SK-N-SH treated with all-trans-retinoic acid at 6 μM for 48 hours (cell line): Measurements from ENCODE around the gene TMEM131L.
"Not testable (repeated sequence)": the region's sequence is repeated elsewhere in the genome, so short reads cannot be mapped to it uniquely, and the experiment has no call there.

Experiments used
- ATAC-seq: fragments of 200-7000 bp; cut with Tn5 transposase; 3 replicates; pipeline ENCODE4 v1.9.1; 2020; ENCODE audit warnings: mild to moderate bottlenecking, moderate library complexity
- ARNTL ChIP-seq: fragments of 450-650 bp; formaldehyde crosslinking; IDR thresholded peaks from 2 replicates; pipeline ENCODE4 v1.5.0; 2020; ENCODE audit warnings: low read depth, mild to moderate bottlenecking, moderate library complexity, borderline replicate concordance
- CSDC2 ChIP-seq: fragments of 250-450 bp; sonication (Bioruptor Pico); IDR thresholded peaks from 2 replicates; pipeline ENCODE4 v1.5.0; 2020; ENCODE audit warnings: mild to moderate bottlenecking, moderate library complexity
- ESRRG ChIP-seq: fragments of 250-450 bp; sonication (Bioruptor Pico); IDR thresholded peaks from 2 replicates; pipeline ENCODE4 v1.6.1; 2021; ENCODE audit warnings: mild to moderate bottlenecking
- GLIS3 ChIP-seq: fragments of 250-450 bp; sonication (Bioruptor Pico); IDR thresholded peaks from 2 replicates; pipeline ENCODE4 v1.5.0; 2020; ENCODE audit warnings: mild to moderate bottlenecking, moderate library complexity
- ISL1 ChIP-seq: fragments of 250-450 bp; sonication (Bioruptor Pico); IDR thresholded peaks from 2 replicates; pipeline ENCODE4 v2.1.2; 2022; ENCODE audit warnings: mild to moderate bottlenecking, moderate library complexity
- OSR1 ChIP-seq: fragments of 250-450 bp; sonication (Bioruptor Pico); IDR thresholded peaks from 2 replicates; pipeline ENCODE4 v1.8.0; 2022; ENCODE audit warnings: moderate library complexity, mild to moderate bottlenecking, inconsistent platforms
- POU6F1 ChIP-seq: fragments of 250-450 bp; sonication (Bioruptor Pico); IDR thresholded peaks from 2 replicates; pipeline ENCODE4 v1.8.0; 2021; ENCODE audit warnings: low read depth, mild to moderate bottlenecking, moderate library complexity, borderline replicate concordance
- PPARA ChIP-seq: fragments of 250-450 bp; sonication (Bioruptor Pico); IDR thresholded peaks from 2 replicates; pipeline ENCODE4 v1.5.0; 2020; ENCODE audit warnings: mild to moderate bottlenecking, borderline replicate concordance
- RARB ChIP-seq: fragments of 250-450 bp; sonication (Bioruptor Pico); IDR thresholded peaks from 2 replicates; pipeline ENCODE4 v1.8.0; 2021; ENCODE audit warnings: mild to moderate bottlenecking, moderate library complexity
- SNAI2 ChIP-seq: fragments of 250-450 bp; sonication (Bioruptor Pico); IDR thresholded peaks from 2 replicates; pipeline ENCODE4 v1.5.0; 2020; ENCODE audit warnings: mild to moderate bottlenecking, moderate library complexity
- TOX ChIP-seq: fragments of 250-450 bp; sonication (Bioruptor Pico); IDR thresholded peaks from 2 replicates; pipeline ENCODE4 v1.8.0; 2021; ENCODE audit warnings: mild to moderate bottlenecking, moderate library complexity, borderline replicate concordance
- TSHZ2 ChIP-seq: fragments of 250-450 bp; sonication (Bioruptor Pico); IDR thresholded peaks from 2 replicates; pipeline ENCODE4 v1.5.0; 2020; ENCODE audit warnings: mild to moderate bottlenecking, moderate library complexity
- ZC3H10 ChIP-seq: fragments of 250-450 bp; sonication (Bioruptor Pico); IDR thresholded peaks from 2 replicates; pipeline ENCODE4 v1.5.1; 2021; ENCODE audit warnings: mild to moderate bottlenecking, moderate library complexity
- ZFP3 ChIP-seq: fragments of 250-450 bp; sonication (Bioruptor Pico); IDR thresholded peaks from 2 replicates; pipeline ENCODE4 v1.5.0; 2020; ENCODE audit warnings: mild to moderate bottlenecking, moderate library complexity
- ZFP30 ChIP-seq: fragments of 450-650 bp; formaldehyde crosslinking; IDR thresholded peaks from 2 replicates; pipeline ENCODE4 v1.5.0; 2022; ENCODE audit warnings: mild to moderate bottlenecking, moderate library complexity
- ZNF70 ChIP-seq: fragments of 450-650 bp; formaldehyde crosslinking; IDR thresholded peaks from 2 replicates; pipeline ENCODE4 v1.5.0; 2020; ENCODE audit warnings: mild to moderate bottlenecking, moderate library complexity
- TF ChIP-seq, protein P1 (sequence below): fragments of 250-450 bp; sonication (Bioruptor Pico); IDR thresholded peaks from 2 replicates; pipeline ENCODE4 v1.5.1; 2021; ENCODE audit warnings: mild to moderate bottlenecking, moderate library complexity
- TF ChIP-seq, protein P2 (sequence below): fragments of 250-450 bp; sonication (Bioruptor Pico); IDR thresholded peaks from 2 replicates; pipeline ENCODE4 v1.5.1; 2020; ENCODE audit warnings: low read depth, mild to moderate bottlenecking, moderate library complexity
- TF ChIP-seq, protein P3 (sequence below): fragments of 250-450 bp; sonication (Bioruptor Pico); IDR thresholded peaks from 2 replicates; pipeline ENCODE4 v1.8.0; 2020; ENCODE audit warnings: mild to moderate bottlenecking, moderate library complexity, borderline replicate concordance

TMEM131L gene

DNA sequence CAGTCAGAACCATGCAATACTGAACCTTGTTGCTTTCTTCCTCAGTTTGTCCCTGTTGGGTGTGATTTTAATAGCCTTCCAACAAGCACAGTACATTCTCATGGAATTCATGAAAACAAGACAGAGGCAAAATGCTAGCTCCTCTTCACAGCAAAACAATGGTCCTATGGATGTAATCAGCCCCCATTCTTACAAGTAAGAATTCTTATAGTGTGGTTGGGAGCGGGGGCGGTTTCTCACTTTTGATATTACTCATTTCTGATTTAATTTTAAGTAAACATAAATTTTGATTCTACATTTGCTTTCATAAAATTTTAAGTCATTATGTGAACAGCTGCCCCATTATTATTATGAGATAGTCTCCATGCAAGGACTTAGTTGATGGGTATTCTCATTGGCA lies 137.1 kb downstream of the TMEM131L start:
- no peak for ATAC-seq
- TF ChIP-seq, protein P1, sequence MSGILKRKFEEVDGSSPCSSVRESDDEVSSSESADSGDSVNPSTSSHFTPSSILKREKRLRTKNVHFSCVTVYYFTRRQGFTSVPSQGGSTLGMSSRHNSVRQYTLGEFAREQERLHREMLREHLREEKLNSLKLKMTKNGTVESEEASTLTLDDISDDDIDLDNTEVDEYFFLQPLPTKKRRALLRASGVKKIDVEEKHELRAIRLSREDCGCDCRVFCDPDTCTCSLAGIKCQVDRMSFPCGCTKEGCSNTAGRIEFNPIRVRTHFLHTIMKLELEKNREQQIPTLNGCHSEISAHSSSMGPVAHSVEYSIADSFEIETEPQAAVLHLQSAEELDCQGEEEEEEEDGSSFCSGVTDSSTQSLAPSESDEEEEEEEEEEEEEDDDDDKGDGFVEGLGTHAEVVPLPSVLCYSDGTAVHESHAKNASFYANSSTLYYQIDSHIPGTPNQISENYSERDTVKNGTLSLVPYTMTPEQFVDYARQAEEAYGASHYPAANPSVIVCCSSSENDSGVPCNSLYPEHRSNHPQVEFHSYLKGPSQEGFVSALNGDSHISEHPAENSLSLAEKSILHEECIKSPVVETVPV (CRISPR knock-in tag) = no peak
- TF ChIP-seq ZC3H10 (CRISPR knock-in tag) = no peak
- TF ChIP-seq RARB = no peak
- no peak for TF ChIP-seq POU6F1
- TF ChIP-seq ESRRG (CRISPR knock-in tag) = no peak
- no peak for TF ChIP-seq ZNF70 (CRISPR knock-in tag)
- TF ChIP-seq ARNTL (CRISPR knock-in tag) = no peak

DNA sequence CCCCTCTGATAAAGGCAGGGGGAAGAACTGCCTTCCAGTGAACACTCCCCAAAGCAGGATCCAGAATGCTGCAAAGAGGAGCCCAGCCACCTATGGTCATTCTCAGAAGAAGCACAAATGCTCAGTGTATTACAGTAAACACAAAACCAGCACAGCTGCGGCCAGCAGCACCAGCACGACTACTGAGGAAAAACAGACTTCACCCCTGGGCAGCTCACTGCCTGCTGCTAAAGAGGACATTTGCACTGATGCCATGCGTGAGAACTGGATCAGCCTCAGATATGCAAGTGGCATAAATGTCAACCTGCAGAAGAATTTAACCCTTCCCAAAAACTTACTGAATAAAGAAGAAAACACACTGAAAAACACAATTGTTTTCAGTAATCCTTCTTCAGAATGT lies 137.7 kb downstream of the TMEM131L start:
- ATAC-seq = no peak

GRCh38 chr4:153609070-153609469 lies 142.9 kb downstream of the TMEM131L start:
- ATAC-seq = not testable (repeated sequence)

More for the DNA sequence above, 137.7 kb downstream of the TMEM131L start:
- TF ChIP-seq OSR1 (CRISPR knock-in tag) = no peak

- ATAC-seq = no peak
- no peak for TF ChIP-seq ISL1
- no peak for TF ChIP-seq ARNTL (CRISPR knock-in tag)
- TF ChIP-seq ZFP30 (CRISPR knock-in tag) = no peak
- TF ChIP-seq, protein P2, sequence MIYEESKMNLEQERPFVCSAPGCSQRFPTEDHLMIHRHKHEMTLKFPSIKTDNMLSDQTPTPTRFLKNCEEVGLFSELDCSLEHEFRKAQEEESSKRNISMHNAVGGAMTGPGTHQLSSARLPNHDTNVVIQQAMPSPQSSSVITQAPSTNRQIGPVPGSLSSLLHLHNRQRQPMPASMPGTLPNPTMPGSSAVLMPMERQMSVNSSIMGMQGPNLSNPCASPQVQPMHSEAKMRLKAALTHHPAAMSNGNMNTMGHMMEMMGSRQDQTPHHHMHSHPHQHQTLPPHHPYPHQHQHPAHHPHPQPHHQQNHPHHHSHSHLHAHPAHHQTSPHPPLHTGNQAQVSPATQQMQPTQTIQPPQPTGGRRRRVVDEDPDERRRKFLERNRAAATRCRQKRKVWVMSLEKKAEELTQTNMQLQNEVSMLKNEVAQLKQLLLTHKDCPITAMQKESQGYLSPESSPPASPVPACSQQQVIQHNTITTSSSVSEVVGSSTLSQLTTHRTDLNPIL (CRISPR knock-in tag) = no peak
- TF ChIP-seq OSR1 (CRISPR knock-in tag) = no peak
- no peak for TF ChIP-seq ESRRG (CRISPR knock-in tag)
- TF ChIP-seq GLIS3 (CRISPR knock-in tag) = no peak
- no peak for TF ChIP-seq ZC3H10 (CRISPR knock-in tag)
- no peak for TF ChIP-seq TOX (CRISPR knock-in tag)
- TF ChIP-seq SNAI2 (CRISPR knock-in tag) = no peak
- no peak for TF ChIP-seq TSHZ2 (CRISPR knock-in tag)
- TF ChIP-seq RARB = no peak
- no peak for TF ChIP-seq ZFP3 (CRISPR knock-in tag)
- TF ChIP-seq, protein P1 (CRISPR knock-in tag) = no peak
- no peak for TF ChIP-seq POU6F1
- no peak for TF ChIP-seq ZNF70 (CRISPR knock-in tag)
- TF ChIP-seq CSDC2 (CRISPR knock-in tag) = no peak
- TF ChIP-seq, protein P3, sequence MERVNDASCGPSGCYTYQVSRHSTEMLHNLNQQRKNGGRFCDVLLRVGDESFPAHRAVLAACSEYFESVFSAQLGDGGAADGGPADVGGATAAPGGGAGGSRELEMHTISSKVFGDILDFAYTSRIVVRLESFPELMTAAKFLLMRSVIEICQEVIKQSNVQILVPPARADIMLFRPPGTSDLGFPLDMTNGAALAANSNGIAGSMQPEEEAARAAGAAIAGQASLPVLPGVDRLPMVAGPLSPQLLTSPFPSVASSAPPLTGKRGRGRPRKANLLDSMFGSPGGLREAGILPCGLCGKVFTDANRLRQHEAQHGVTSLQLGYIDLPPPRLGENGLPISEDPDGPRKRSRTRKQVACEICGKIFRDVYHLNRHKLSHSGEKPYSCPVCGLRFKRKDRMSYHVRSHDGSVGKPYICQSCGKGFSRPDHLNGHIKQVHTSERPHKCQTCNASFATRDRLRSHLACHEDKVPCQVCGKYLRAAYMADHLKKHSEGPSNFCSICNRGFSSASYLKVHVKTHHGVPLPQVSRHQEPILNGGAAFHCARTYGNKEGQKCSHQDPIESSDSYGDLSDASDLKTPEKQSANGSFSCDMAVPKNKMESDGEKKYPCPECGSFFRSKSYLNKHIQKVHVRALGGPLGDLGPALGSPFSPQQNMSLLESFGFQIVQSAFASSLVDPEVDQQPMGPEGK (CRISPR knock-in tag) = no peak
- no peak for TF ChIP-seq PPARA
- TF ChIP-seq, all 23 proteins: peak for 0
These were observed 144.6 kb downstream of the TMEM131L start for GRCh38 chr4:153610623-153611376.
